HG03097 (cell line): ENCODE data around the gene PSMC3IP.
"Not testable (repeated sequence)": the region's sequence is repeated elsewhere in the genome, so short reads cannot be mapped to it uniquely, and the experiment has no call there.

ENCODE experiments used
- ATAC-seq: cut with Tn5 transposase; IDR thresholded peaks from one replicate; pipeline ENCODE4 v1.9.1; 2021; ENCODE audit not compliant: unreplicated experiment, low FRiP score

The PSMC3IP gene, protein sequence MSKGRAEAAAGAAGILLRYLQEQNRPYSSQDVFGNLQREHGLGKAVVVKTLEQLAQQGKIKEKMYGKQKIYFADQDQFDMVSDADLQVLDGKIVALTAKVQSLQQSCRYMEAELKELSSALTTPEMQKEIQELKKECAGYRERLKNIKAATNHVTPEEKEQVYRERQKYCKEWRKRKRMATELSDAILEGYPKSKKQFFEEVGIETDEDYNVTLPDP

DNA sequence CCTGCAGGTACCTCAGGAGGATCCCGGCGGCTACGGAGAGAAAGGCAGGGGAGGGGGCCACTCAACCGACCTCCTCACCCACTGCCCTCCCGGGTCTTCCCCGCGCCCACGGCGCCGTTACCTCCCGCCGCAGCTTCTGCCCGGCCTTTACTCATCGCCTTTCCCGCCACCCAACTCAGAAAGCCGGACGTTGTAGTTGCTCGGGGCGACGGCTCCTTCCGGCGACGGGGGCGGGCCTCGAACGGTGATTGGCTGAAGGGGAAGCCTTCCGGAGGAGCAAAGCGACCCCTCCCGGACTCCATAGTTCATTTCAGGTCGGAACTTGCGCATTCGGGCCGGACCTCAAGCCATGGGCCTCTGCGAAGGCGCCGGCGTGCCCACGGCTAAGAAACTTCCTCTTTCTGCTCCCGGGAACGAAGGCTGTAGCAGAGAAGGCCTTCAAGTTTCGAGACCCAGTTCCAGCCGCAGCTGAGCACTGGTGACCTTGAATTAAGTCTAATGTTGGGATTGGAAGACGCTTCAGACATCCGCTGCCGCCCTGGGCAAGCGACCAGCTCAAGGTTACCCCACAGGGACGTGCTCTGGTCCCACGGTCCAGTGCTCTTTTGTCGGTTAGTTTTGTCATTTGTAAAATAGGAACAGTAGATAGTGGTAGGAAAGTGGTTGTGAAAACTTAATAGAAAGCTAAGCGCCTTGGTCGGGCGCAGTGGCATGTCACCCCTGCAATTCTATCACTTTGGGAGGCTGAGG lies at the start of gene PSMC3IP:
Gene PSMC3IP (minus strand): TSS at position 198 of the 750 bp plus-strand sequence. CDS start 43 bp downstream, at position 155.
- ATAC-seq: peak; percentile 58

DNA sequence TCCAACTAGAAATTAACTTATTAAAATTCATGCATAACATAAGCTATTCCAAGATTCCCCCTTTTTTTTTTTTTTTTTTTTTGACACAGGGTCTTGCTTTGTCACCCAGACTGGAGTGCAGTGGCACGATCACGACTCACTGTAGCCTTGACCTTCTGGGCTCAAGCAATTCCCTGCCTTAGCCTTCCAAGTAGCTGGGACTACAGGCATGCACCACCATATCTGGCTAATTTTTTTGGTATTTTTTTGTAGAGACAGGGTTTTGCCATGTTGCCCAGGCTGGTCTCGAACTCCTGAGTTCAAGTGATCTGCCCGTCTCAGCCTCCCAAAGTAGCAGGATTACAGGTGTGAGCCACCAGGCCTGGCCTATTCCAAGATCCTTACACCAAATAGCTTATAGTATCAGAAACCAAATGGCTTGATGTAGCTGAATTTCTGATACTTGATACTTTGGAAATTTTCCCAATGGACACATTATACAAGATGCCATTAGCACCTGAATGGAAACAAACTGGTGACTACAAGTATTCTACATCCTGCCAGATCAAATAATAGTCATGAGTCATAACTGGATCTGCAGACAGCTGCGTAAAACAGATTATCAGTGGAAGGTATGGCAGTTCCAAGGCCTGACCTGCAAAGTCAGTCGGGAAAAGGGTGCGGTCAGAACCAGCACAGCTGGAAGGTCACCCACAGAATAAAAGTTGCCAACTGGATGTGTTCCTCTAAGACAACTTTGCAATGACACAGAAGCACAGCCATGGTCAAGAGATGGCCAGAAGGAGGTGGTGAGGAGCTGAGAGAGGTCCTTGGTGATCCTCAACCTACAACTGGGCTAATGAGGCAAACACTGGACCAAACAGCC lies 46.4 kb upstream of the PSMC3IP start:
- ATAC-seq: no peak

DNA sequence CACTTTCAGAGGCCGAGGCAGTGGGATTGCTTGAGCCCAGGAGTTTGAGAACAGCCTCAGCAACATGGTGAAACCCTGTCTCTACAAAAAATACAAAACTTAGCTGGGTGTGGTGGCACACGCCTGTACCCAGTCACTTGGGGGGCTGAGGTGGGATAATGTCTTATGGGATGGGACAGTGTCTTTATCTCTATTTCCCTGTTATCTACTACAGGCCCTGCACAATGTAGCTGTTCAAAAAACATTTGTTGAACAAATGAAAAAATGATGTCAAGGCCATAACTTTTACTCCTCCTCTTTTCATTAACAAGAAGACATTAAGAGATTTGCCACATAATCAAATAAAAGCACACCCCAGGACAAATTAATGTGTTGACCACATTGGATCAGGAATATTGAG lies 45.7 kb upstream of the PSMC3IP start:
- no peak for ATAC-seq

GRCh38 chr17:42621987-42622386 lies 44.5 kb upstream of the PSMC3IP start:
- ATAC-seq: not testable (repeated sequence)

GRCh38 chr17:42618442-42619150 lies 41.1 kb upstream of the PSMC3IP start:
- ATAC-seq: peak; percentile 74

DNA sequence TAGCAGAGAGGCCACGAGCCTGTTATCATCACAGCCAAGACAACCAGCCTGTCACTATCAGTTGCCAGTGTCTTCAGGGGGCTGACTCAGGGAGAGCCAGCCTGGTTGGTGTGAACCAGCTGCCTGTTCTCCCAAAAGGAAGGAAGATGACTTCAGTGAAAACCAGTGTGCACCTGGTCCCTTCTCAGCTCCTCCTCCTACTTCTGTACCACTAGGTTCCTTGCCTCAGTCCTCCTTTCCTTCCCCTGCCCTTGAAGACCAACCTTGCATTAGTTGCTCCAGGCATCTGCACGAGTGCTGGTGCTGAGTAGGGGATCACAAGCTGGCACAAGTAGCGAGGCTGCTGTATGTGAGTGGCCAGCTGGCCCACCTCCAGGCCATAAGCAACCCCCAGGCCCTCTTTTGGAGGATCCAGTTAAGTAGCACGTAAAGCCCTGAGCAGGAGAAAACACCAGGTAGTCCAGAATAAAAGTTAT lies 40.5 kb upstream of the PSMC3IP start:
- peak; percentile 16 for ATAC-seq

DNA sequence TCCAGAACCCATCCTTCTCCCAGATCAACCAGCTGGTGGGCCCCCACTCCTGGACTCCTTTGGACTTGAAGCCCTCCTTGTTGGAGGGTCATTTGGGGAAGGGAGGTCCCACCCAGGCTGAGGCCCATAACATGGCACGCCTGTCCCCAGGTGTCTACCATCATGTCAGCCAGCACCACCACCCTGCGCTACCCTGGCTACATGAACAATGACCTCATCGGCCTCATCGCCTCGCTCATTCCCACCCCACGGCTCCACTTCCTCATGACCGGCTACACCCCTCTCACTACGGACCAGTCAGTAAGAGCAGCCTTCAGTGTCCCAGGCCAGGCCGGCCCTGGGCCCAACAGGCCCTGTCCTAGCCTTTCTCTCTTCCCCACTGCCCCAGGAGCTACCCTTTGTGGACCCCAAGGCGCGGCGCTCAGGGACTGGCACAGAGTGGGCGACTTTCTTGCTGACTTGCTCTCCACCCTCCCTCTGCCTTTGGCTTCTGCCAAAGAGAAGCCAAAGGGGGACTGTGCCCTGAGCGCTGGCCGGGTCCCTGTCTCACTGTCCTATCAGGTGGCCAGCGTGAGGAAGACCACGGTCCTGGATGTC lies 36.3 kb upstream of the PSMC3IP start:
- no peak for ATAC-seq

DNA sequence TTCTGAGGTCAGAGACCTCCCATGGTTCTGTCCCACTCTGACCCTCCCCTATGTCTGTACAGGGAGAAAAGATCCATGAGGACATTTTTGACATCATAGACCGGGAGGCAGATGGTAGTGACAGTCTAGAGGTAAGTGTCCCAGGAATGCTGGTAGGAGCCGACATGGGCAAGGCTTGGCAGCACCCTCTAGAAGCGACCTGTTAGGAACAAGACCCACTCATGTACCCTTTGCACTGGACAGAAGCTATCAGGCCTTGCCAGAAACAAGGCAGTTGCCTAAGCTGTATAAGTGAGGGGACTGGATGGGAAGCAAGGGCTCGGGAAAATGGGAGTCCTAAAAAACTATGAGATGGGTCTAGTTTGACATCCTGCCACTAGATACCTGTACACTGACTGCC lies 34.5 kb upstream of the PSMC3IP start:
- no peak for ATAC-seq

GRCh38 chr17:42609814-42610801 lies 32.6 kb upstream of the PSMC3IP start:
- ATAC-seq: not testable (repeated sequence)

GRCh38 chr17:42609182-42609813 lies 31.8 kb upstream of the PSMC3IP start, which contains the start of the genes RETREG3 and TUBG1:
RETREG3 (minus strand) TSS chr17:42609374; CDS start chr17:42609324, 50 bp downstream.
TUBG1 (plus strand) TSS chr17:42609683; CDS start chr17:42609738, 55 bp downstream.
- ATAC-seq: peak; percentile 84

- ATAC-seq: no peak
Observed at GRCh38 chr17:42608305-42609181, 31.0 kb upstream of the PSMC3IP start.

DNA sequence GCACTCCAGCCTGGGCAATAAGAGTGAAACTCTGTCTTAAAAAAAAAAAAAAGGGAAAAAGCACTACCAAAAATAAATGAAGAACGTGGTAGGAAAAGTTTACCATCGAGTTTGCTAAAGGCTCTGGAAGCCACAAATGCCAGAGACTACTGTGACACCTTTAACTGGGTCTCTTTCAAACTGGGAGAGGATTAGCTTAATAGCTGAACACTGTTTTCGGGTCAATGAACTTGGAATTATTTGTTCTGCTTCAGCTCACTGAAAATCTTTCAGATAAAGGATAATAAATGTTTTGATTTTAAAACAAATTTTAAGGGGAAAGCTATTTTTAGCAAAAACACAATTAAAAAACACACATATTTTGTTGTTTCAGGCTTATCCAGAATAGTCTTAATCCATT lies 30.2 kb upstream of the PSMC3IP start:
- ATAC-seq: no peak

GRCh38 chr17:42603318-42603717 lies 25.8 kb upstream of the PSMC3IP start:
- ATAC-seq: no peak

DNA sequence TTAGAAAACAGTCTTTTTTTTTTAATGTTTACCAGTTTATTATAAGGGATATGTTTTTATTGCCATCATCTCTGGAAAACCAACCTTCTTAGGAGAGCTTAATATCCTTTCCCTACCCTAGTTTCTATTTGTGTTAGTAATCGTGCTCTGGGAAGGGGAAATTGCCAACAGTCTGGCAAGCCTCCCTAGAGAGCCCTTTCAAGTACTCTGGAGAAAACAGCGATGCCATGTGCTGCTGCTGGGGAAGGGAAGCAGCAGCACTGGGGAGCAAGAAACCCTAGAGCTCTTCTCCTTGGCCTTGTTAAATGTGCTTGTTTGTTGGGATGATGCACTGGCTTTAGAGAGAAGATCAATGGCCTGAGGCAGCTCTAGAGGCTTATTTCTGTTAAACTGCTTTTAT lies 21.4 kb upstream of the PSMC3IP start:
- ATAC-seq: no peak

DNA sequence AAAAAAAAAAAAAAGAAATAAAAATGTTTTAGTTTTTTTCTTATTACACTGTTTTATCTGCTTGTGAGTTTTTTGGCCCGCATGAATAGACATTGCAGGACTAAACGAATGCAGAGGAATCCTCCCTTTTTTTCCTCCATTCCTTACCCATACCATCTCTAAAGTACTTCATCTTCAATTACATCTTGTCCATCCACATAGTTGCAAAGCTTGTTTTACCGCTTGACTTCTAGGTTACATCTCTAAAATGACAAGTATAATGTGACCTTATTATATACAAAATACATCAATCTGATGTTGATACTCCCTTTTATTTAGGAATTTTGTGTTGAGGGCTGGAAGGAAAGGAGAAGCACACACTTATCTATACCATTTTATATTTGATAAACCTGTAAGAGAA lies 18.9 kb upstream of the PSMC3IP start:
- ATAC-seq: no peak

- no peak for ATAC-seq
Observed at GRCh38 chr17:42591411-42591810, 13.9 kb upstream of the PSMC3IP start.

DNA sequence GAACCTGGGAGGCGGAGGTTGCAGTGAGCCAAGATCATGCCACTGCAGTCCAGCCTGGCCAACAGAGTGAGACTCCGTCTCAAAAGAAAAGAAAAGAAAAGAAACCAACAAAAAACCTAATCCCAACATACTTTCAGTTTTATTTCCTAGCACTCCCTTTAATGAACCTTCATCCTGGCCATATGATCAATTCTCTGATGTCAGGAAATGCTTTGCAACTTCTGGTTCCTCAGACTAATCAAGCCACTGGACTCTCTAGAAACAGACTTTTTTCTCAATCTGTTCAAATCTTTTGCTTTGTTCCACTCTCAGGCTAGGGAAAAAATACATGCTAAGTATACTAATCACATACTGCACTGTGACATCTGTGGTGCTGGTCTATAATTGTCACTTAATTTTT lies 13.4 kb upstream of the PSMC3IP start:
- no peak for ATAC-seq
